Activated CD4-positive, alpha-beta memory T cell treated with anti-CD3 and anti-CD28 coated beads for 36 hours (primary cell): Measurements from ENCODE around the gene DBNDD2. TPM values are rescaled to one million over a fixed set of nuclear protein-coding genes. Genes with fewer than 3 reads are reported as not detected.

Source experiments
- CTCF ChIA-PET: fragments of 350-600 bp; sonication (Branson Sonifier 250); formaldehyde crosslinking; loops from one replicate; lab custom pipeline; 2021; ENCODE audit warnings: antibody characterized with exemption, inconsistent platforms; lab: Charles Lee
- POLR2A ChIA-PET: fragments of 350-600 bp; sonication (Branson Sonifier 250); formaldehyde crosslinking; loops from one replicate; lab custom pipeline; 2021; ENCODE audit warnings: antibody characterized with exemption; lab: Charles Lee
- DNase-seq: peaks from one replicate; pipeline ENCODE4 v3.0.0-alpha.2; 2020
- H3K27ac Mint-ChIP-seq: one replicate; pipeline ENCODE4 v1.8.0; 2021; ENCODE audit warnings: mixed read lengths
- H3K27me3 Mint-ChIP-seq: one replicate; pipeline ENCODE4 v1.8.0; 2021; ENCODE audit warnings: mixed read lengths
- H3K36me3 Mint-ChIP-seq: one replicate; pipeline ENCODE4 v1.8.0; 2021; ENCODE audit warnings: mixed read lengths
- H3K4me1 Mint-ChIP-seq: one replicate; pipeline ENCODE4 v1.8.0; 2021; ENCODE audit warnings: low read depth, mixed read lengths
- H3K4me3 Mint-ChIP-seq: one replicate; pipeline ENCODE4 v1.8.0; 2021; ENCODE audit warnings: mild to moderate bottlenecking, mixed read lengths
- H3K9me3 Mint-ChIP-seq: one replicate; pipeline ENCODE4 v1.8.0; 2021; ENCODE audit warnings: mixed read lengths
- intact Hi-C: fragments of 100-400 bp; cut with micrococcal nuclease; formaldehyde crosslinking; loops from one replicate; pipeline ENCODE4 v1.15.1; 2023
- total RNA-seq, 2 experiments: library from RNA; stranded (reverse); gene quantifications; one replicate each; pipeline ENCODE4 v1.2.3, GENCODE V29; 2021

Gene DBNDD2
- total RNA-seq, 2 experiments from 2014 or later = 21.6 to 22.6 TPM

DNA sequence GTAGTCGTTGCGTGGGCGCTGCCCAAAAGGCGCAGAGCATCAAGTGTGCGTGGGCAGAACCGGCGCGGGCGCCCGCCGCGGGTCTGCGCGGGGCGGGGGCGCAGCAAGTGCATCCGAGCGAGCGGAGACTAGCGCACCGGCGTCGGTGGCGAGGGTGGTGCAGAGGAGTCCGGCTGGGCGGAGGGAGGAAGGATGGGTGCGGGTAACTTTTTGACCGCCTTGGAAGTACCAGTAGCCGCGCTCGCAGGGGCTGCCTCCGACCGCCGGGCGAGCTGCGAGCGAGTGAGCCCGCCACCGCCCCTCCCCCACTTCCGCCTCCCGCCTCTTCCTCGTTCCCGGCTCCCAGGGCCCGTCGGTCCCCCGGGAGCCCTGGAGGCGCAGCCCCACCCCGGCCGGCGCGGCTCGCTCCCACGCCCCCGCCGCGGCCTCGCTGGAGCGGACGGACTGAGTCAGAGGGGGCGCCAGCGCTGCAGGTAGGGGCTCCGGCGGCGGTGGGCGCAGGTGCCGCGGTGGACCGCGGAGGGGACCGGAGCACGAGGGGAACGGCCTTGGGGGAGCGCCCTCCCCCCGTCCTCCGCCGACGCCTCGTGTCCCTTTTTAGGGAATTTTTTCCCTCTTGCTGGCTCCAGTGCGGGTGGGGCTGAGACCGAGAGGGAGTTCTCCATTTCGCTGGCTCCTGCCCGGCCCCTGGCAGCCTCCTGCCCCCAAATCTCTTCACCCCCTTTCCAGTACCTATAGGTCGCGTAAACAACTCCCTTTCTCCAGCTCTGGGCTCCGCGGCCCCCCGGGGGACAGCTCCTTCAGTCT lies 1.6 kb upstream of the DBNDD2 start:
- DNase-seq = peak; percentile 60
- Mint-ChIP-seq H3K36me3 (peaks cover 10% of the 10 kb centered on the region), H3K4me1 (peaks cover 18% of the 10 kb centered on the region), H3K4me3 (peak overlapping the region; percentile 78), H3K27me3 (peaks cover 2% of the 10 kb centered on the region), H3K9me3 (peaks cover 6% of the 10 kb centered on the region), H3K27ac (peak overlapping the region; percentile 54)
- ChIA-PET POLR2A (interaction anchor here (0.7 to 1.4 kb wide), 4 partner anchors 9 to 33 kb away, joined by 3 to 10 read pairs (median 4); partner anchors contain the start of gene PIGT), CTCF (interaction anchor here (0.7 to 2.5 kb wide), 8 partner anchors 9 to 364 kb away, joined by 3 to 14 read pairs (median 6); partner anchors contain the start of genes PIGT and SYS1)
- intact Hi-C loops = loop anchor here (1.0 kb wide), 1 partner anchor 9 kb away; no protein-coding TSS in a partner anchor

DNA sequence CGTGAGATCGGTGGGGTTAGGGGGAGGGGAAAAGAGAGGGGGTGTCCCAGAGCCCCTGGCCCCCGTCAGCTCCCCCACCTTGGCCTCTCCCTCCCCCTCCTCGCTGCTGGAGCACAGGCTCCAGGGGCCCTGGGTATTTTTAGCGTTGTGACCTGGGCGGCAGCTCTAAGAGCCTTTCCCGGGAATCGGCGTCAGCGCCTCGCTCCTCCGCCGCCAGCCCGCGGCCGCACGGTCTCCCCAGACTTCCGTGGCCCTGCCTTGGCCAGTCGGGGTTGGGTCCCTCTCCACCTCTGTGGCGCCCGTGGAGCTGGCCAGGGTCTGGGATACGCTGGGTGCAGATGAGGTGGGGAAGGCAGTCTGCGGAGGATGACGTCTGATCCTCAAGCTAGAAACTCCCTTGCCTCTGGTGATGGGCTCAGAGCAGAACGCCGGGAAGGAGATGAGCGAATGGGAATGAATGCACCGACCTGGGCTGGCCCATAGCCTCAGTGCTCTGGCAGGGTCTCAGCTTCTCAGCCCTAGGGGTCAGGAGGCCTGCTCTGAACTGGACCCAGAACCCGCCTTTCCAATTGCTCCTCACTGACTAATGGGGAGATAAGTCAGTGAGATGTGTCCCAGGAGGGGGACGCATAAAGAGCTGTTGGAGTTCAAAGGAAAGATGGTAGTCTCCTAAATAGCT lies 883 bp upstream of the DBNDD2 start:
- H3K36me3 Mint-ChIP-seq = peaks cover 4% of the 10 kb centered on the region
- CTCF ChIA-PET = interaction anchor here (0.7 to 1.7 kb wide), 6 partner anchors 9 to 364 kb away, joined by 3 to 14 read pairs (median 6); partner anchors contain the start of genes PIGT and SYS1
- intact Hi-C loops = loop anchor here (1.0 kb wide), 1 partner anchor 8 kb away; no protein-coding TSS in a partner anchor
- peaks cover 13% of the 10 kb centered on the region for H3K4me1 Mint-ChIP-seq
- peak overlapping the region; percentile 78 for H3K4me3 Mint-ChIP-seq
- DNase-seq = no peak
- H3K27me3 Mint-ChIP-seq = peaks cover 2% of the 10 kb centered on the region
- H3K9me3 Mint-ChIP-seq = no peaks in the 10 kb centered on the region
- POLR2A ChIA-PET = interaction anchor here (0.6 to 1.4 kb wide), 4 partner anchors 8 to 33 kb away, joined by 3 to 10 read pairs (median 4); partner anchors contain the start of gene PIGT
- H3K27ac Mint-ChIP-seq = peak overlapping the region; percentile 54

DNA sequence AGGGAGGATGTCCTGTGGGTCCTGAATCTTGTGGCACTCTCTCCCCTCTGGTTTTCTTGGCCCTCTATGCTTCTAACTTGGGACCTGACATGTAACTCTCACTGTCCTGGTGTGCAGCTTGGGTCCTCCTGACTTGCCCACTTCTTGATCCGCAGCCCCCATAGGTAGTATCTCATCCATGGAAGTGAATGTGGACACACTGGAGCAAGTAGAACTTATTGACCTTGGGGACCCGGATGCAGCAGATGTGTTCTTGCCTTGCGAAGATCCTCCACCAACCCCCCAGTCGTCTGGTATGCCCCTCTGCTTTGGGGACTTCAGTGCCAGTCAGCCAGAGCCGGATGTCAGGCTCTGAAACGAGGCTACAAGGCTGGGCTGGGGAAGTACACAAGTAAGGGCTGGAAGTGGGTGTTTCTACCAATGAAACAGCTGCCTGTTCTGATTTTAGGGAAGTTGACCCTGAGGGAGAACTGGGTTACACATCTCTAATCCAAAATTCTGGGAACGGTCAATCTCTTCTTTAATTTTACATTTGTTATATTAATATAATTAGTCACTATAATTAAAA lies 641 bp downstream of the DBNDD2 start:
- Mint-ChIP-seq H3K36me3 (peaks cover 4% of the 10 kb centered on the region), H3K27ac (no peak overlapping the region), H3K27me3 (peaks cover 2% of the 10 kb centered on the region), H3K4me1 (peaks cover 13% of the 10 kb centered on the region), H3K4me3 (no peak overlapping the region), H3K9me3 (no peaks in the 10 kb centered on the region)
- intact Hi-C loops = no loop called here
- CTCF ChIA-PET = interaction anchor here (1.1 kb wide), 1 partner anchor 28 kb away, joined by 3 read pairs; no protein-coding TSS in a partner anchor
- POLR2A ChIA-PET = no interaction called here
- no peak for DNase-seq

DNA sequence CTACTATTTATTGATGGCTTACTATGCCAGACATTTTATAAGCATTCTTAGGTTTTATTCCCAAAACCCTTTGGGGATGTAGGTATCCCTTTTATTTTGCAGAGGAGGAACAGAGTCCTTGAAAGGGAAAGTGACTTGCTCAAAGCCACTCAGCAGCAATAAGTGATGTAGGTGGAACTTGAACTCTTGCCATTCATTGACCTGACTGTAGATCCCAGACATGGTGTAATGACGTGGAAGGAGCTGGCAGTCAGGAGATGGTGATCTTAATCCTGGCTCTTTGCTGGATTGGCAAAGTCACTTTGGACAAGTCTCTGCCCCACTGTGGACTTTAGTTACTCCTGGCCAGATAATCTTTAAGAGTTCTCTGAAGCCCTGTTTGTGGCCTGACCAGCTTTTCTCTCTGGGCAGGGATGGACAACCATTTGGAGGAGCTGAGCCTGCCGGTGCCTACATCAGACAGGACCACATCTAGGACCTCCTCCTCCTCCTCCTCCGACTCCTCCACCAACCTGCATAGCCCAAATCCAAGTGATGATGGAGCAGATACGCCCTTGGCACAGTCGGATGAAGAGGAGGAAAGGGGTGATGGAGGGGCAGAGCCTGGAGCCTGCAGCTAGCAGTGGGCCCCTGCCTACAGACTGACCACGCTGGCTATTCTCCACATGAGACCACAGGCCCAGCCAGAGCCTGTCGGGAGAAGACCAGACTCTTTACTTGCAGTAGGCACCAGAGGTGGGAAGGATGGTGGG lies 1.6 kb downstream of the DBNDD2 start:
- ChIA-PET CTCF (interaction anchor here (0.6 to 1.4 kb wide), 2 partner anchors 27 to 40 kb away, joined by 3 to 7 read pairs; no protein-coding TSS in a partner anchor), POLR2A (no interaction called here)
- Mint-ChIP-seq H3K36me3 (peaks cover 4% of the 10 kb centered on the region), H3K4me3 (no peak overlapping the region), H3K27ac (no peak overlapping the region), H3K27me3 (peaks cover 2% of the 10 kb centered on the region), H3K4me1 (peaks cover 17% of the 10 kb centered on the region), H3K9me3 (no peaks in the 10 kb centered on the region)
- DNase-seq = no peak
- intact Hi-C loops = no loop called here

DNA sequence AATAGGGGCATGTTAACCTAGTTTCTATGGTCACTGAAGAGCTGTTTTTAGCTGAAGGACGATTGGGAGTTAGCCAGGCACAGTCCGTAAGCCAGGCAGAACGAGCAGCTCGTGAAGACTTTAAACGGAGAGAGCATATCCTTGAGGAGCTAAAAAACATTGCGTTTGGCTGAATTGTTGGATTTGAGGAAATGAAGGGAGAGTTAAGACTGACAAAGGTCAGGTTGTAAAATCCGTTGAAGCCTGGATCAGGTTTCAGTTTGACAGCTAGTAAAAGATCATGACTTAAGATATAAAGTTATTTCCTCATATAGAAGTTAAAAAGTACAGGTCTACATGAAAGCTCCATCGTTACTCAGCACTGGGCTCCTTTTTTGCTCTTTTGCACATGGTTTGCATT lies 2.8 kb downstream of the DBNDD2 start:
- CTCF ChIA-PET = interaction anchor here (1.4 to 1.8 kb wide), 2 partner anchors 26 to 37 kb away, joined by 7 to 15 read pairs; no protein-coding TSS in a partner anchor
- no peaks in the 10 kb centered on the region for H3K27me3 Mint-ChIP-seq
- intact Hi-C loops = no loop called here
- peaks cover 23% of the 10 kb centered on the region for H3K4me1 Mint-ChIP-seq
- H3K27ac Mint-ChIP-seq = no peak overlapping the region
- peaks cover 4% of the 10 kb centered on the region for H3K36me3 Mint-ChIP-seq
- H3K9me3 Mint-ChIP-seq = no peaks in the 10 kb centered on the region
- POLR2A ChIA-PET = no interaction called here
- no peak for DNase-seq
- H3K4me3 Mint-ChIP-seq = no peak overlapping the region

DNA sequence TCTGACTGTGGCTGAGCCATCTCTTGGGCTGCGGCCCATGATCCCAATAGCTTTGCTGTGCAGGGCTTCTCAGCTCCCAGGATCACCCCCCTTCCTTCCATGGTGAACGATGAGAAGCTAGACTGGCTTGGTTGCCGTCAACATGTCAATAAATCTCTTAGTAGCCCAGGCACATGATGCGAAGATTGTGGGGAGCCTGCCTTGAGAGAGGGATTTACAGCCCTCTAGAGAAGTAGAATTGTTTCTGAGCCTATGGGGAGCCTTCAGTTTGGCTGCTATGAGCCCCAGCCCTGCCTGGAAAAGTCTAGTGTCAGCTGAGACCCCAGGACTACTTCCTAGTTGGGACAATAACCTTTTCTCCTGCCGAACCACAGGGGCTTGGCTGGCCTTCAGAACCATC lies 4.6 kb downstream of the DBNDD2 start:
- no peak for DNase-seq
- peaks cover 4% of the 10 kb centered on the region for H3K36me3 Mint-ChIP-seq
- H3K4me3 Mint-ChIP-seq = no peak overlapping the region
- H3K27me3 Mint-ChIP-seq = no peaks in the 10 kb centered on the region
- CTCF ChIA-PET = interaction anchor here (0.6 to 1.9 kb wide), 3 partner anchors 24 to 50 kb away, joined by 3 to 12 read pairs (median 11); partner anchors contain the start of gene SYS1
- intact Hi-C loops = no loop called here
- POLR2A ChIA-PET = interaction anchor here (1.2 to 2.3 kb wide), 2 partner anchors 39 to 50 kb away, joined by 4 to 7 read pairs; partner anchors contain the start of gene SYS1
- no peaks in the 10 kb centered on the region for H3K9me3 Mint-ChIP-seq
- H3K27ac Mint-ChIP-seq = no peak overlapping the region
- peaks cover 27% of the 10 kb centered on the region for H3K4me1 Mint-ChIP-seq

DNA sequence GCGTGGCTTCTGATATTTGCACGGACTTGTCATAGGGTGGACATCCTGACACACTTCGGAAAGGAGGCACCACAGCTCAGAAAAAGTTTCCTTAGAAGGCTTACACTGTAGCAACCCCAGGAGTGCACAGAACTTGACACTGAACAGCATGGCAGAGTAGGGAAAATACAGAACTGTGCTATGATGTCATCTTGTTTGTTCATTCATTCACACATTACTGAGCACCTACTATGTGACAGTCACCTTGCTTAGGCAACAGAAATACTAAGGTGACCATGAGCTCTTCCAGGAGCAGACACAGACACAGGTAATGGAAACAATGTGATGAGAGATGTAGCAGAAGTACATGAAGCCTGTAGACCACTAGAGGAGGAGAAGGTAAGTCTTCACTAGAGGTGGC lies 5.4 kb downstream of the DBNDD2 start:
- Mint-ChIP-seq H3K9me3 (no peaks in the 10 kb centered on the region), H3K4me3 (no peak overlapping the region), H3K4me1 (peaks cover 34% of the 10 kb centered on the region), H3K27me3 (no peaks in the 10 kb centered on the region), H3K36me3 (peaks cover 4% of the 10 kb centered on the region), H3K27ac (no peak overlapping the region)
- ChIA-PET POLR2A (interaction anchor here (1.2 to 2.3 kb wide), 2 partner anchors 40 to 51 kb away, joined by 4 to 7 read pairs; partner anchors contain the start of gene SYS1), CTCF (interaction anchor here (0.6 to 1.9 kb wide), 5 partner anchors 23 to 119 kb away, joined by 3 to 12 read pairs (median 5); partner anchors contain the start of gene SYS1)
- DNase-seq = no peak
- intact Hi-C loops = no loop called here

DNA sequence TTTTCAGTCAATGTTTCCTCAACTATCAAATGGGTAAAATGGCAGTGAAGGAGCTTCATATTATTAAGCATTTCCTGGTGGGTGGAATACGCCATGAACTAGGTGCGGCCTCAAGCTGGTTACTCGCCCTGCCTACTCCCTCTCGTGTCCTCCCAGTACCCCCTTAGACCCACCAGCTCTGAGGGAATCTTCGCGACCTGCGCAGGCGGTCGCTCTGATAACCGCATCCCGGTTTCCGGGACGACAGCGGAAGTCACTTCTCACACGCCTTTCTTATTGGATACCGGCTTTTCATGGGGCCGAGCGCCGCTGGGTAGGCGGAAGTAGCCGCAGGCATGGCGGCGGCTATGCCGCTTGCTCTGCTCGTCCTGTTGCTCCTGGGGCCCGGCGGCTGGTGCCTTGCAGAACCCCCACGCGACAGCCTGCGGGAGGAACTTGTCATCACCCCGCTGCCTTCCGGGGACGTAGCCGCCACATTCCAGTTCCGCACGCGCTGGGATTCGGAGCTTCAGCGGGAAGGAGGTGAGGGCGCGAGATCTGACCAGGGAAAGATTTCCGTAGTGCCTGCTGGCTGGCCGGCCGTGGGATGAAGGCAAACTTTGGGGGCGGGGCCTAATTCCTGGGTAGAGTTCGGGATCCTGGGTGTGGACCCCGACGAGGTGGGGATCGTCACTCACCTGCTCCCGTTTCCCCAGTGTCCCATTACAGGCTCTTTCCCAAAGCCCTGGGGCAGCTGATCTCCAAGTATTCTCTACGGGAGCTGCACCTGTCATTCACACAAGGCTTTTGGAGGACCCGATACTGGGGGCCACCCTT lies 7.9 kb downstream of the DBNDD2 start, which contains the start of gene PIGT:
PIGT (plus strand) TSS at position 320 of the 816 bp plus-strand sequence; CDS start at position 336, 16 bp downstream.
- peak; percentile 93 for DNase-seq
- POLR2A ChIA-PET = interaction anchor here (0.7 to 2.8 kb wide), 8 partner anchors 9 to 55 kb away, joined by 3 to 11 read pairs (median 6); partner anchors contain the start of gene SYS1
- Mint-ChIP-seq H3K27me3 (no peaks in the 10 kb centered on the region), H3K27ac (peak within 1 kb of the TSS; percentile 97), H3K9me3 (no peaks in the 10 kb centered on the region), H3K4me3 (peak within 1 kb of the TSS; percentile 91), H3K36me3 (peaks cover 15% of the 10 kb centered on the region), H3K4me1 (peaks cover 47% of the 10 kb centered on the region)
- intact Hi-C loops = loop anchor here (1.0 kb wide), 2 partner anchors 9 to 53 kb away; partner anchors contain the start of gene SYS1
- CTCF ChIA-PET = interaction anchor here (1.0 to 8.0 kb wide), 14 partner anchors 9 to 122 kb away, joined by 3 to 86 read pairs (median 4); partner anchors contain the start of gene SYS1

DNA sequence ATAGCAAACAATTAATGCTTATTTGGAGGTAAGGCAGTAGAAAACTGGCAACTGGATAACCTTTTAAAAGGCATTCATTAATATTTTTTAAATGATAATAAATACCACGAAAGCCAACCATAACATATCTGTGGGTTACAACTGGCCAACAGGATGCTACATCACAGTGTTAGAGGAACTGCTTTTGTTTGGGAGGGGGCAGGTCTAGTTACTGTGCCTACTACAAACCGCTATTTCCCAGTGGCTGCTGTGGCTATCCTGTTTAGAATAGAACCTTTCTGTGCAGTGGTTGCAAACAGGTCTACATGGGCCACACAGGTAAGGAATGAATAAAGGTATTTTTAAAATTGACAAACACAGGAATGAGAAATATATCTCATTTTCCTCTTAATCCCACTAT lies 8.8 kb downstream of the DBNDD2 start:
- H3K27ac Mint-ChIP-seq = peak overlapping the region; percentile 97
- peaks cover 20% of the 10 kb centered on the region for H3K36me3 Mint-ChIP-seq
- CTCF ChIA-PET = interaction anchor here (1.2 to 8.0 kb wide), 4 partner anchors 18 to 54 kb away, joined by 3 to 86 read pairs (median 20); partner anchors contain the start of gene SYS1
- intact Hi-C loops = loop anchor here (1.0 kb wide), 1 partner anchor 54 kb away; the partner anchor contains the start of gene SYS1
- DNase-seq = no peak
- POLR2A ChIA-PET = interaction anchor here (1.7 to 2.8 kb wide), 2 partner anchors 20 to 54 kb away, joined by 7 to 11 read pairs; partner anchors contain the start of gene SYS1
- H3K4me1 Mint-ChIP-seq = peaks cover 47% of the 10 kb centered on the region
- no peaks in the 10 kb centered on the region for H3K27me3 Mint-ChIP-seq
- peak overlapping the region; percentile 91 for H3K4me3 Mint-ChIP-seq
- H3K9me3 Mint-ChIP-seq = no peaks in the 10 kb centered on the region
